HuH-7.5 (cell line): ENCODE measurements around the gene FBRSL1.

Experiments used
- DNase-seq: peaks from one replicate; pipeline ENCODE4 v3.0.0; 2011; ENCODE audit warnings: low spot score

The FBRSL1 gene

GRCh38 chr12:132542661-132543060, 52.7 kb downstream of the FBRSL1 start:
- DNase-seq = no peak

DNA sequence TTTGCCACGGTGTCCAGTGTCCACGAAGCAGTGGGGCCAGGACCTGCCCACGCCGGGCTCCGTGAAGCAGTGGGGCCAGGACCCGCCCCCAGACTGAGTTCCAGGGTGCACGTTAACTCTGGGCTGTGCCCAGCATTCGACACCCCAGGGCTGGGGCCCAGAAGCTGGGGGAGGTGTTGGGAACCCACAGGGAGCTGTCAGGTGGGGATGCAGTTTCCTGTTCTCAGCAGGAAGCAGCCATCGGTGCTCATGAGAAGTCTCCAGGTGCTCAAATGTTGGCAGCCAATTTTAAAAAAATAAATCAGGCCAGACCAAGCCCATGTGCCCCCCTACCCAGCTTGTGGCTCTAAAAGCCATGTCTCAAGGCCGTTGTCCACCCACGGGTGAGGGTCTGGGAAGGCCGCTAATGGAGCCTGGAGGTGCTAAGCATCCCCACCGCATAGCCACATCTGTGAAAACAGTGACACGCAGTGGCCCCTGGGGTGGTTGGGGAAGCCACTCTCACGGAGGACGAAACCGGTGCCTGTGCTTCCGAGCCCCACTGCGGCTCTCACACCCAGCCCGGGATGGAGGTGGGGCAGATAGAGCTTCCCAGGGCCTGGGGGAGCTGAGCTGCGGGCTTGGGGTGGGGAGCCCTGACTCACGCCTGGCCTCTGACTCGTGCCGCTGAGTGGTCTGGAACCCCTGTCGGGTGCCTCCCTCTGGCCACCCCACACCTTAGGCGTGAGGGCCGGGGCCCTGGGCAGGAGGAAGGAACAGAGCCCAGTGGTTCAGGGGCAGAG, 53.5 kb downstream of the FBRSL1 start:
- no peak for DNase-seq

DNA sequence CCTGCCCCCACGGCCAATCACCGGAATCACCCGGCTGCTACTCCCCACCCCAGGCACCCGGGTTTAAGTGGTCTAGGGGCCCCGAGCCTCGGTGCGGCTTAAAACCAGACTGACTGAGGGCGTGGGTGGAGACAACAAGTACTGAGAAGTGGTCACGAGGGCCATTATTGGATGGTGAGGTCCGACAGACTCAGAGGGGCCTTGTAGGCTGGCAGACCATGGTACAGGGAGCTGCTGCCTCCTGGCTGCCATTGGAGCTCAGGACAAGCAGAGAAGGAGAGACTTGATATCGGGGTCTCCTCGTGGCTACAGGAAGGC, 54.1 kb downstream of the FBRSL1 start:
- no peak for DNase-seq

GRCh38 chr12:132544498-132544897, 54.5 kb downstream of the FBRSL1 start:
- DNase-seq = no peak

DNA sequence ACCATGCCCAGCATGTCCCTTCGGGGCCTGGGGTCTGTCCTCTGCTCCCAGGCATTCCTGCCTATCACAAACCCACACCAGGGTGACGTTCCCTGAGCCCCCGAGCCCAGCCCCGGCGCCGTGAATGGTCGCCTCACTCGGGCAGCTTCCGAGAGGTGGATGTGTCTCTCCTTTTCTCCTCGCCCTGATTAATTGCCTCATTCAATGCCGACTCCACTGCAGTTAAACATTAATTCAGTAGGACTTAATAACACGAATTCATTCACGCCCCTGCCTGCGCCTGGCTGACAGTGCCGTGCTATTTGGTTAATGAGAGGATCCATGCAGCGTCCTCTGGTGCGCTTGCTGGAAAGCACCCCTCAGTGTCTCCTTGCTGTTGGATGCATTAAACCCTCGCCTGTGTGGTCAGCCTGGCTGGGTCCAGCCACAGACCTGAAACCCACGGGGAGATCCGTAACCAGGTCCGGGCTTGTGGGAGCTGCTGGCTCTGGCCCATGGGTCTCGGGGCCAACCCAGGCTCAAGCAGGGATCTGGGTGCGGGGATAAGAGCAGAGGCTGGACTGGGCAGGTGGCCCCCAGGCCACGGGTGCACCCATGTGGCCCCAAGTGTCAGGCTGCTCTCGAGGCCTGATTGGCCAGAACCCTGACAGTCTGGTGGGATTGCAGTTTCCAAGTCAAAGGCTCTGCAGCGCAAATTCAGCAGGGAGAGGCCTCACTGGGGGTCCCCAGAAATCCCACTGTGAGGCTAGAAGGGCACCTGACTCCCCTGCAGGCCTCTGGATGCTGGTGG, 55.4 kb downstream of the FBRSL1 start:
- no peak for DNase-seq

GRCh38 chr12:132545955-132546354, 56.0 kb downstream of the FBRSL1 start:
- no peak for DNase-seq

DNA sequence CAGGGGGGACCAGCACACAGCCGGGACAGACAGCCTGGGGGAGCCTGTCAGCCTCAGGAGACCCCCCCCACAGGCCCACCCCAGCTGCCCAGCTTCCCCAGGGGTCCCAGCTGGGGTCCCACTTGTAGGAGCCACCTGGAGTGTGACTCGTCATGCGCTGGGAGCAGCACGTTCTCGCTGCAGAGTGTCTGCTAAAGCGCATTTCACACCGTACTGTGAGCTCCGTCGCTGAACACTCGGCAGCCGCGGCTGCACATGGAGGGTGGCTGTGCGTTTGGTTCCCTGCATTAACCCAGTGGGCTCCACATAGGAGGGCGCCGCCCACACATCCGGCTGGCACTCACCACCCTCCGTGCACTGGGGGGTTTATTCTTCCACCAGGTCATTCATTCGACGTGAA, 56.7 kb downstream of the FBRSL1 start:
- no peak for DNase-seq

DNA sequence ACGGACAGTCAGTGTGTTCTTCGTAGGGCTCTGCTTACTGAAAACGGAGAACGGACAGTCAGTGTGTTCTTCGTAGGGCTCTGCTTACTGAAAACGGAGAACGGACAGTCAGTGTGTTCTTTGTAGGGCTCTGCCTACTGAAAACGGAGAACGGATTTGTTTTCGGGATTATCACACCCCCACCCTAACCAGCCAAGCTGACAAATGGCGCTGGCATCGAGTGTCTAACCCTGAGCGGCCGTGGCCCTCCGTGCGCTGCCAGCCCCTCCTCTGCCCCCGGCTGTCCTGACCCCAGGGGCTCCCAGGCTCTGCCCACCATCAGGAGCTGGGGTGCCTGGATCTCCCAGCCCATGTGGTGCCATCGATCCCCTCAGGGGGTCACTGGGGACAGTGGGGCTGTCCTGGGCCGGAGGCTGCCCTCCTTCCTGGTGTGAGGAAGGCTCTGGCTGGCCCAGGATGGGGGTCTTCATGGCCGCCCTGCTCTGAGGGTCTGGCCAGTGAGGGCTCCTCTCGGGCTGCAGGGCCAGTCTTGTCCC, 57.3 kb downstream of the FBRSL1 start:
- no peak for DNase-seq

- DNase-seq = no peak
Observed at GRCh38 chr12:132548430-132549058, 58.6 kb downstream of the FBRSL1 start.

- no peak for DNase-seq
Observed at GRCh38 chr12:132549059-132549458, 59.1 kb downstream of the FBRSL1 start.

DNA sequence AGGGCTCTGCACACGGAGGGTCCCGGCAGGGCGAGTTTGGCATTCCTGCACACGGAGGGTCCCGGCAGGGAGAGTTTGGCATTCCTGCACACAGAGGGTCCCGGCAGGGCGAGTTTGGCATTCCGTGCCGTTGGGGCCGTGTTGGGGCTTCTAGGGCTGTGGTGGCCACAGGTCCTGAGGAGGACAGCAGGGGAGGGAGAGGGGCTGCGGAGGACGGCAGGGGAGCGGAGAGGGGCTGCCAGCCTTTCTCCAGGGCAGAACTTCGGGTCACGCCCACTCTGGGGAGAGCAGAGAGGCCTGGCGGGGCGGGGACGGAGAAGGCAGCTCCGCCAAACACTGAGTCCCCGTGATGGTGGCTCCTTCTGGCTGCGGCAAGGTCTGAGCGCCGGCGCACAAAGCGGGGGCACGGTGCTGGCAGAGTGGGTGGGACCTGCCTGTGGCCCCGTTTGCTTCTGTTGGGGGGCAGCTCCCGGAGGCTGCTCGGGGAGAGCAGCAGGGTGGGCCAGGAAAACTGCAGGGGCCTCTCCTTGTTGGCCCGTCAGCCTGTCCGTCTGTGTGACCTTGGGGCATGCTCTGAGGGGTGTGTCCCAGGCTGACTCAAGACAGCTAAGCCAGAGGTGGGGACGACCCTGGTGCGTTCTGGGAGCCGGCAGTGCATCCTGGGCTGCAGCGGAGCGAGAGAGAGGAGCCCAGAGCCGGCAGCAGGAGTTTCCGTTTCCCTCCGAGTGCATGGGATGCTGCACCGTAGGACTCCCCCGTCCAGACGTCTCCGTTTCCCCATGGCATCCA, 60.3 kb downstream of the FBRSL1 start:
- no peak for DNase-seq

GRCh38 chr12:132550830-132551640, 61.1 kb downstream of the FBRSL1 start:
- DNase-seq = no peak

GRCh38 chr12:132551641-132552031, 61.7 kb downstream of the FBRSL1 start:
- DNase-seq = no peak

- DNase-seq = peak; percentile 72
Observed at GRCh38 chr12:132554845-132555630, 65.1 kb downstream of the FBRSL1 start.

DNA sequence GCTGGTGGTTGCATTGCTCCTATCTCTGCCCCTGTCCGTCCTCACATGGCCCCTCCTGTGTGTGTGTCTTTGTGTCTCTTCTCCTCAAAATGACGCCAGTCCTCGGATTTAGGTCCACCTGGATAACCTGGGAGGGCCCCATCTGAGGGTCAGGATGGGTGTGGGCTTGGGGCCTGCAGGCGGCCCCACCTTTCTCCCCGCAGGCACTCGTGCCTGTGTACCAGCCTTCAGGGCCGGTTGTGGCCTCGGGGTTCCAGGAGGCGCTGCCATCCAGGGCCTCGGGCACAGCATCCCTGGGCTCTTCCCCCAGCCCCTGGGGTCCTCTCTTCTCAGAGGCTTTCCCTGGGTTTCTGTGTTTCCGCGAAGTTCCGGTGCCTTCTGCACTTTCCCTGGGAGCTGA, 65.7 kb downstream of the FBRSL1 start:
- no peak for DNase-seq

DNA sequence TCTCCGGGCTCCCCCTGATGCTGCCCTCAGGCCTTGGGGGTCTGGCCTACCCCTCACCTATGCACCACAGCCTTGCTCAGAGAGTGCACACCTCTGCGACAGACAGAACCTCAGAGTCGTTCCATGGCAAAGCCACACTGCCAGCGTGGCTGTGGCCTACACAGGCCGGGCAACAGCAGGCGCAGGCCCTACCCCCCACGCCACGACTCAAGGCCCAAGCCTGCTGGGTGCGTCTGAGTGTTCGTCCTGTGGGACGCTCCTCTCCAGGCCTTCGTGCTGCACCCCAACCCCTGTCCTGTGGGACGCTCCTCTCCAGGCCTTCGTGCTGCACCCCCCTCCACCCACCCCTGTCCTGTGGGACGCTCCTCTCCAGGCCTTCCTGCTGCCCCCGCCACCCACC, 66.3 kb downstream of the FBRSL1 start:
- no peak for DNase-seq

- no peak for DNase-seq
Observed at GRCh38 chr12:132556801-132557200, 66.8 kb downstream of the FBRSL1 start.

GRCh38 chr12:132557291-132558015, 67.5 kb downstream of the FBRSL1 start:
- DNase-seq = no peak

GRCh38 chr12:132558042-132558856, 68.3 kb downstream of the FBRSL1 start:
- DNase-seq = no peak
